HAP-1 (cell line): ENCODE data around the gene CDC42EP3.

ENCODE experiments used
- DNase-seq, 2 experiments: peaks; one replicate each; pipeline ENCODE4 v3.0.0-alpha.2; 2016 to 2020; ENCODE audit warnings: low spot score in 2 of 2
- H3K27me3 ChIP-seq: fragments of 250-450 bp; sonication (Bioruptor Pico); 2 replicates; pipeline ENCODE4 v1.5.1; 2020; ENCODE audit warnings: low read depth, mild to moderate bottlenecking, moderate library complexity
- H3K36me3 ChIP-seq: fragments of 250-450 bp; sonication (Bioruptor Pico); replicated peaks from 2 replicates; pipeline ENCODE4 v1.5.1; 2020; ENCODE audit warnings: mild to moderate bottlenecking
- H3K4me1 ChIP-seq: fragments of 250-450 bp; sonication (Bioruptor Pico); 2 replicates; pipeline ENCODE4 v1.5.1; 2020; ENCODE audit warnings: mild to moderate bottlenecking
- H3K4me3 ChIP-seq: fragments of 250-450 bp; sonication (Bioruptor Pico); 2 replicates; pipeline ENCODE4 v1.5.1; 2020; ENCODE audit warnings: mild to moderate bottlenecking, moderate library complexity
- H3K9me3 ChIP-seq: fragments of 250-450 bp; sonication (Bioruptor Pico); 2 replicates; pipeline ENCODE4 v1.5.1; 2020; ENCODE audit warnings: mild to moderate bottlenecking, moderate library complexity
- in situ Hi-C: fragments of 300-500 bp; cut with MboI; formaldehyde crosslinking; loops from 3 replicates; pipeline ENCODE4 v1.14.3; 2020; ENCODE audit warnings: low sequenced_read_pairs, inconsistent platforms, mixed read lengths

CDC42EP3 gene

DNA sequence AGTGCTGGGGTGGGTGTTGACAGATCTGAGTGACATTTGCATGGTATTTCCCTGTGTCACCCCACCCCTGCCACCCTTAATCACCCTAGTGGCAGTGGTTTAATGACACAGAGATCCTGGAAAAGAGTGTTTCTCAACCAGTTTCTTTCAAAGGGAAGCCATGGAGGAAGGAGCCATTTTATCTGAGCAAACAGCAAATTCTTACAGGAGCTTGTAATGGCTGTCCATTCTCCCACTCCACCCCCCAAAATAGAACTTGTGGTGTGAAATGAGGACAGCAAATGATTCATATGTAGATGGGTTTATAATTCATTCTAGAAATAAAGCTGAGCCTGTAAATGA is 51.5 kb downstream of the CDC42EP3 start:
- in situ Hi-C loops: no loop called here
- Histone ChIP-seq H3K36me3 (no peaks in the 10 kb centered on the region), H3K4me1 (peaks cover 6% of the 10 kb centered on the region; the same call in 1 of the 2 replicates), H3K27me3 (no peaks in the 10 kb centered on the region), H3K4me3 (no peak overlapping the region), H3K9me3 (no peaks in the 10 kb centered on the region)
- DNase-seq: peak in 1 of 2 experiments; percentile 29

- in situ Hi-C loops: no loop called here
- no peak for DNase-seq
- Histone ChIP-seq H3K4me3 (no peak overlapping the region), H3K4me1 (peaks cover 6% of the 10 kb centered on the region; the same call in 1 of the 2 replicates), H3K9me3 (no peaks in the 10 kb centered on the region), H3K36me3 (no peaks in the 10 kb centered on the region), H3K27me3 (no peaks in the 10 kb centered on the region)
These were observed 52.0 kb downstream of the CDC42EP3 start for GRCh38 chr2:37619230-37619958.

DNA sequence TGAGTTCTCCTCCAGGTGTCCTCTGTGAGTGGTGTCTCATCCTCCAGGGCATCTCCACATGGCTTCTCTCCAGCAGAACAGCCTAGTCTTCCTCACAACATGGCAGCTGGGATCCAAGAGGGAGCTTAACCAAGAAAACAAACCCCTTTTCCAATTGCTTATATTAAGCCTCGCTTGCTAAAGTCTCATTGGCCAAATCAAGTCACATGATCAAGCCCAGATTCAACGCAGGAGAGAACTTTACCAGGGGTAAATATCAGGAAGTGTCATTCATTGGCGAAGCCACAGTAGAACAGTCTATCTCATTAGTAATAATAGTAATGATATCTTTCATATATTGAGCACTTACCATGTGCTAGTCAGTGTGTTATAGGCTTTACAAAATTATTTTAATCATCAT is 53.1 kb downstream of the CDC42EP3 start:
- Histone ChIP-seq H3K27me3 (no peaks in the 10 kb centered on the region), H3K4me1 (peaks cover 6% of the 10 kb centered on the region; the same call in 1 of the 2 replicates), H3K36me3 (no peaks in the 10 kb centered on the region), H3K9me3 (no peaks in the 10 kb centered on the region), H3K4me3 (no peak overlapping the region)
- DNase-seq: no peak
- in situ Hi-C loops: no loop called here

DNA sequence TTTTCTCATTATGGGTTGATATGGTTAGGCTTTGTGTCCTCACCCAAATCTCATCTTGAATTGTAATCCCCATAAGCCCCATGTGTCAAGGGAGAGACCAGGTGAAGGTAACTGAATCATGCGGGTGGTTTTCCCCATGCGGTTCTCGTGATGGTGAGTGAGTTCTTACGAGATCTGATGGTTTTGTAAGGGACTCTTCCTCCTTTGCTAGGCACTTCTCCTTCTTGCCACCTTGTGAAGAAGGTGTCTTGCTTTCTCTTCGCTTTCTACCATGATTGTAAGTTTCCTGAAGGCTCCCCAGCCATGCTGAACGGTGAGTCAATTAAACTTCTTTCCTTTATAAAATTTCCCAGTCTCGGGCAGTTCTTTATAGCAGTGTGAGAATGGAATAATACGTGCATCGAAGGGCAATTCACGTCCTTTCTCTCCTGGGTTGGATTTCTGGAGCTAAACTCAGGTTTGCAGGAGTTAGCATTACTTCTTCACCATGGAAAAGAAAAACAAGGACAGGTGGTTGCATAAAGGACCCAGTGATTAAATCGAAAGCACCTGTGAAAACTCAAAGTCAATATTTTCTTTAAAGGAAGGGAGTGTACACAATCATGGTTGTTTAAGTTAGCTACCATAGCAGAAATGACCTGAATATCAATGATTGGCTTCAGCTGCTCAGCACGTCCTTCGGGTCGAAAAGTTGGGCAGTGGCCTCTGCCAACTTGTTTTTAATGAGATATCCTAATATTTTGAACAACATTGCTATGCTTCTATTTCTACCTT is 54.1 kb downstream of the CDC42EP3 start:
- no peaks in the 10 kb centered on the region for H3K9me3 ChIP-seq
- no peak for DNase-seq

GRCh38 chr2:37616677-37617005 is 54.8 kb downstream of the CDC42EP3 start:
- H3K9me3 ChIP-seq: no peaks in the 10 kb centered on the region
- peaks cover 6% of the 10 kb centered on the region; the same call in 1 of the 2 replicates for H3K4me1 ChIP-seq
- DNase-seq: no peak
- H3K4me3 ChIP-seq: no peak overlapping the region
- H3K36me3 ChIP-seq: no peaks in the 10 kb centered on the region
- in situ Hi-C loops: no loop called here
- H3K27me3 ChIP-seq: no peaks in the 10 kb centered on the region

More for the DNA sequence above, 54.1 kb downstream of the CDC42EP3 start:
- Histone ChIP-seq H3K36me3 (no peaks in the 10 kb centered on the region), H3K4me3 (no peak overlapping the region), H3K27me3 (no peaks in the 10 kb centered on the region), H3K4me1 (peaks cover 6% of the 10 kb centered on the region; the same call in 1 of the 2 replicates)
- in situ Hi-C loops: no loop called here

DNA sequence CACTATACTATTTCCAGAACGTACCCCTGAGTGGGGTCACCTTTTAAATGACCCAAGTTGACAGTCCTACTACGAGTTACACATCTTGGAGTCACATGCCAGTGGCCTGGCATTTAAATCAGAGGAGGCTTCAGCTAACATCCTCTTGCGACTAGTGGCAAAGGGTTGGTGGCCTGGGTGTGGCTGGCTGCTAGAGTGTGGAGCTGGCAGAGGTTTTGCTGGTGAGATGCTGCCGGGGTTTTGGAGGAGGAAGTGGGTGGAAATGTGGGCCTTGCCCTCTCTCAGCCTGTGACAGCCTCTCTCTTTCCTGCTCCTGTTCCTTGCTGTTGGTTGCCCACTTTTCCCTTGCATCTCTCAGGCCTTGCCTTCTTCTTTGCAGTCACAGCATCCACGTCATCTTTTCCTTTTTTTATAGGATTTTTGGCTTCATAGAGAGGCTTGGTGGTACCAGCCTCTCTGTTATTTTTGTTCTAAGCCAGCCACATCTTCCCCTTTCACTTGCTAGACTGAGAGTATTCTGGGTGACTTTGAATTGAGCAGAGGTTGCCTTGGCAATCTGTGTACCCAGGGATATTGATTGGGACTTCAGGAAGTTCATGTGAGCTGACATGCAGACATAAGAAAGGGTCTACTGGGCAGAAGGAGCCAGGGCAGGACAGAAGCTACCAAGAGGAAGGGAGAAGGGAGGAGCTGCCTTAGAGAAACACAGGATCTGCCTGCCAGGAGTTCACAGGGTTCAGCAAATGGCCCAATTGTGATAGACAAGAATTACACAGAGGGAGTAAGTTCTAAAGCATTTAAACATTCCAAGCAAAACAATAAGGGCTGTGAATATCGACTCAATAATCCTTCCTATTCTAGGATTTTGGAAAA is 55.4 kb downstream of the CDC42EP3 start:
- Histone ChIP-seq H3K36me3 (no peaks in the 10 kb centered on the region), H3K27me3 (no peaks in the 10 kb centered on the region), H3K4me1 (peaks cover 6% of the 10 kb centered on the region; the same call in 1 of the 2 replicates), H3K4me3 (no peak overlapping the region), H3K9me3 (no peaks in the 10 kb centered on the region)
- DNase-seq: no peak
- in situ Hi-C loops: no loop called here

DNA sequence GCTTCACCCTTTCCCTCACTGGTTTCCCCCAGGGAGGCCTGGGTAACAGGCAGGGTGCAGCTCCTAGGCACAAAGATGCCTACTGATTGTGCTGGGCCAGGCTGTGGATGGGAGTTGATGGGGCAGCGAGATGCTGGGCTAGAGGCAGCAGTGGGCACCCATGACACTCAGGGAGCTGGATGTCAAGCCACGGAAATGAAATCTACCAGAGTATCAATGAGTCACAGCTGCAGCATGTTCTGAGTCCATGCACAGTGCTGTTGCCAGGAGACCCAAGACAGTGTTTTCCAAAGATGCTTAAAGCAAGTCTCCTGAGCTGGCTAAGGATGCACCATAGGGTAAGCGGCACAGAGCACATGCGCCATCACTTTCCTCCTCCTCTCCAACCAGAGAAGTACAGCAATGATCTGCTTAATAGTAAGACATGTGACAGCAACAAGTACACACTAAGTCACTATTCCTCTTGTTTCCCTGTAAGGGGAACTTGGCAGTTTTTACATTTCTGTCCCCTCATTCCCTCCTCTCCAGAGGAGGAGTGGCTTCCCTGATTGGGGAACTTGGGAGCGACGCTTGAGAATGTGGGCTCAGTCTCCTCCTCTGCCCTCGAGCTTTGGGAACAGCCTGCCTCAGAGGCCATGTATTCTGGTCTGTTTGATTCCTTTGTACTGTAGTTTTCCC is 57.2 kb downstream of the CDC42EP3 start:
- Histone ChIP-seq H3K36me3 (no peaks in the 10 kb centered on the region), H3K9me3 (no peaks in the 10 kb centered on the region), H3K4me3 (no peak overlapping the region), H3K27me3 (no peaks in the 10 kb centered on the region), H3K4me1 (no peaks in the 10 kb centered on the region)
- no peak for DNase-seq
- in situ Hi-C loops: no loop called here

GRCh38 chr2:37612382-37612781 is 59.1 kb downstream of the CDC42EP3 start:
- H3K36me3 ChIP-seq: no peaks in the 10 kb centered on the region
- DNase-seq: no peak
- H3K4me1 ChIP-seq: no peaks in the 10 kb centered on the region
- no peaks in the 10 kb centered on the region for H3K27me3 ChIP-seq
- no peak overlapping the region for H3K4me3 ChIP-seq
- H3K9me3 ChIP-seq: no peaks in the 10 kb centered on the region
- in situ Hi-C loops: no loop called here

GRCh38 chr2:37610638-37611289 is 60.7 kb downstream of the CDC42EP3 start:
- no peaks in the 10 kb centered on the region for H3K27me3 ChIP-seq
- H3K9me3 ChIP-seq: no peaks in the 10 kb centered on the region
- H3K36me3 ChIP-seq: no peaks in the 10 kb centered on the region
- in situ Hi-C loops: no loop called here
- H3K4me3 ChIP-seq: no peak overlapping the region
- H3K4me1 ChIP-seq: no peaks in the 10 kb centered on the region
- no peak for DNase-seq

- DNase-seq: no peak
- no peaks in the 10 kb centered on the region for H3K9me3 ChIP-seq
- H3K4me3 ChIP-seq: no peak overlapping the region
- in situ Hi-C loops: no loop called here
- no peaks in the 10 kb centered on the region for H3K4me1 ChIP-seq
- H3K36me3 ChIP-seq: no peaks in the 10 kb centered on the region
- H3K27me3 ChIP-seq: no peaks in the 10 kb centered on the region
These were observed 61.7 kb downstream of the CDC42EP3 start for GRCh38 chr2:37609782-37610181.

GRCh38 chr2:37604716-37605115 is 66.7 kb downstream of the CDC42EP3 start:
- Histone ChIP-seq H3K36me3 (no peaks in the 10 kb centered on the region), H3K27me3 (peaks cover 3% of the 10 kb centered on the region; the same call in 1 of the 2 replicates), H3K4me1 (no peaks in the 10 kb centered on the region), H3K9me3 (no peaks in the 10 kb centered on the region), H3K4me3 (no peak overlapping the region)
- no peak for DNase-seq
- in situ Hi-C loops: no loop called here

GRCh38 chr2:37602702-37603101 is 68.7 kb downstream of the CDC42EP3 start:
- Histone ChIP-seq H3K4me1 (no peaks in the 10 kb centered on the region), H3K36me3 (no peaks in the 10 kb centered on the region), H3K9me3 (no peaks in the 10 kb centered on the region), H3K27me3 (peaks cover 3% of the 10 kb centered on the region; the same call in 1 of the 2 replicates), H3K4me3 (no peak overlapping the region)
- no peak for DNase-seq
- in situ Hi-C loops: no loop called here

DNA sequence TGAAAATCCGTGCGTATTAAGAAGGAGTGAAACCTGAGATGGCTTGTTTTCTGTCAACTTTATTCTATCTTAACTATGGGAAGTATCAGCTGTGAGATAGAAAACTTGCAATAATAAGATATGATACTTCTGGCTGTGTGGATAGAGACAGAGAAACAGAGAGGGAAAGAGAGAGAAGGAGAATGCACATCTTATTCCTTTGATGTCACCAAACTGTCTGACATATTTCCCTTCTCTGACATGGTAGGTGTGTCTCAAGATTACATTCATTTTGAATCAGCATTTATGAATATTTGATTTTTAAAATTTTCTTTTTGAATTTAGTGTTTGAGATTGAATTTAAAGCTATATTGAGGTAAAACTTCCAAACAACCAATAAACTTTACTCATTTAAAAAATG is 69.4 kb downstream of the CDC42EP3 start:
- H3K27me3 ChIP-seq: peaks cover 3% of the 10 kb centered on the region; the same call in 1 of the 2 replicates
- no peaks in the 10 kb centered on the region for H3K9me3 ChIP-seq
- H3K4me1 ChIP-seq: no peaks in the 10 kb centered on the region

More for the DNA sequence above, 69.4 kb downstream of the CDC42EP3 start:
- in situ Hi-C loops: no loop called here
- no peaks in the 10 kb centered on the region for H3K36me3 ChIP-seq
- no peak for DNase-seq
- no peak overlapping the region for H3K4me3 ChIP-seq
